Measurements from ENCODE around the gene KHK.

KHK gene

DNA sequence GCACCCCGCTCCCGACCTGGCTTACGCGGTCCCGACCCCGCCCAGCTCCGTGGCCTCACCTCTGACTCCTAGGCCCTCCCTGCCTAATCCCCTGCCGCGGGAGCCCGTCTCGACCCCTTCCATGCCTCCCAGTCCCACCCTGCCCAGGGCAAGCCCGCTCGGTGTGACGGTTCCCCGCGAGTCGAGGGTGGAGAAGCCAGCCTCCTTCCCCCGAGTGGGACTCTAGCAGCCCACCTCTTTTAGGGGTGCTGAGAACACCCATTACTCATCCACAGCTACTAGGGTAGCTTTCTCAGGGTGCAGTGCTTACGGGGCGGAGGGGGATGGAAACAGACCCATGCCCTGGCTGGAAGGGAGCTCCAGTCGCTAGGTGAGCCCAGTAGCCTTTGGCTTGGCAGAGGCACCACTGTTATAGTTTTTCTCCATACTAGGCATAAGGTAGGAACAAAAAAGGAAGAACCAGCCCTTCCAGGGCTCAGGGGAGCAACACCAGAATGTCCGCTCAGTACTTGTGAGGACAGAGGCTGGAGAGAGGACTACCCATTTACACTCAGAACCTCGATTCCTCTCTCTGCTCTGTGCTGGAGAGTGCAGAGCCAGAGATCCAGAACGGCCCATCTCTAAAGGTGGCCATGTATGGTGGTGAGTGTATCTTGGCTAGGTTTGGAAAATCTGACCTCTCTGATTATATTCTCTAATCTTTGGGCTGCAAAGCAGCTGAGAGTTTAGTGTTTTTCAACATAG lies 34.5 kb upstream of the KHK start:
- TF ChIP-seq, protein P1, sequence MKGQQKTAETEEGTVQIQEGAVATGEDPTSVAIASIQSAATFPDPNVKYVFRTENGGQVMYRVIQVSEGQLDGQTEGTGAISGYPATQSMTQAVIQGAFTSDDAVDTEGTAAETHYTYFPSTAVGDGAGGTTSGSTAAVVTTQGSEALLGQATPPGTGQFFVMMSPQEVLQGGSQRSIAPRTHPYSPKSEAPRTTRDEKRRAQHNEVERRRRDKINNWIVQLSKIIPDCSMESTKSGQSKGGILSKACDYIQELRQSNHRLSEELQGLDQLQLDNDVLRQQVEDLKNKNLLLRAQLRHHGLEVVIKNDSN (IDR thresholded peaks at IDR 0.05): no peak
- no peak for TF ChIP-seq YY1 (IDR thresholded peaks at IDR 0.05; ENCODE audit: low read depth)
- TF ChIP-seq EGR1 (IDR thresholded peaks at IDR 0.05): no peak
- TF ChIP-seq CEBPB (IDR thresholded peaks at IDR 0.05): no peak
- no peak for TF ChIP-seq FOXM1 (IDR thresholded peaks at IDR 0.05; ENCODE audit: borderline replicate concordance, low read depth)
- no peak for TF ChIP-seq CREB1 (IDR thresholded peaks at IDR 0.05; ENCODE audit: low read depth)
- no peak for TF ChIP-seq TEAD4 (IDR thresholded peaks at IDR 0.05)
- no peak for TF ChIP-seq TAF1 (IDR thresholded peaks at IDR 0.05; ENCODE audit: low read depth)
- TF ChIP-seq, protein P2, sequence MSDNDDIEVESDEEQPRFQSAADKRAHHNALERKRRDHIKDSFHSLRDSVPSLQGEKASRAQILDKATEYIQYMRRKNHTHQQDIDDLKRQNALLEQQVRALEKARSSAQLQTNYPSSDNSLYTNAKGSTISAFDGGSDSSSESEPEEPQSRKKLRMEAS (IDR thresholded peaks at IDR 0.05): no peak

DNA sequence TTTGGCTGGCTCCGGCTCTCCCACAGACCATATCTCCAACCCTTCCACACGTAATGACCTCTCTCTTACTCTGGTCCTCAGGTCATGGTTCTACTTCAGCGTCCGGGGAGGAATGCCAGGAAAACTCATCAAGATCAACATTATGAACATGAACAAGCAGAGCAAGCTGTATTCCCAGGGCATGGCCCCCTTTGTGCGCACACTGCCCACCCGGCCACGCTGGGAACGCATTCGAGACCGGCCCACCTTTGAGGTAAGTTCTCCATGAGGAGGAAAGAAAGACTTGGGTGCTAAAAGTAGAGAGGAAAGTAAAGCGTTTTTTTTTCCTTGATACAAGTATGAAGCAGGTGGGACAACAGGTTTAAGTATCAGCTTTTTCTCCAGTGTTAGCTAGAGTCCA lies 33.3 kb upstream of the KHK start:
- TF ChIP-seq FOXM1 (IDR thresholded peaks at IDR 0.05; ENCODE audit: borderline replicate concordance, low read depth) (no peak), NFIC (IDR thresholded peaks at IDR 0.05) (no peak), CREB1 (IDR thresholded peaks at IDR 0.05; ENCODE audit: low read depth) (no peak), TEAD4 (IDR thresholded peaks at IDR 0.05) (no peak), TCF12 (IDR thresholded peaks at IDR 0.05; ENCODE audit: low read depth) (no peak), EP300 (IDR thresholded peaks at IDR 0.05; ENCODE audit: borderline replicate concordance) (no peak), ZBTB7A (IDR thresholded peaks at IDR 0.05; ENCODE audit: low read depth) (no peak)
- TF ChIP-seq, protein P2 (IDR thresholded peaks at IDR 0.05): no peak
- TF ChIP-seq, protein P3, sequence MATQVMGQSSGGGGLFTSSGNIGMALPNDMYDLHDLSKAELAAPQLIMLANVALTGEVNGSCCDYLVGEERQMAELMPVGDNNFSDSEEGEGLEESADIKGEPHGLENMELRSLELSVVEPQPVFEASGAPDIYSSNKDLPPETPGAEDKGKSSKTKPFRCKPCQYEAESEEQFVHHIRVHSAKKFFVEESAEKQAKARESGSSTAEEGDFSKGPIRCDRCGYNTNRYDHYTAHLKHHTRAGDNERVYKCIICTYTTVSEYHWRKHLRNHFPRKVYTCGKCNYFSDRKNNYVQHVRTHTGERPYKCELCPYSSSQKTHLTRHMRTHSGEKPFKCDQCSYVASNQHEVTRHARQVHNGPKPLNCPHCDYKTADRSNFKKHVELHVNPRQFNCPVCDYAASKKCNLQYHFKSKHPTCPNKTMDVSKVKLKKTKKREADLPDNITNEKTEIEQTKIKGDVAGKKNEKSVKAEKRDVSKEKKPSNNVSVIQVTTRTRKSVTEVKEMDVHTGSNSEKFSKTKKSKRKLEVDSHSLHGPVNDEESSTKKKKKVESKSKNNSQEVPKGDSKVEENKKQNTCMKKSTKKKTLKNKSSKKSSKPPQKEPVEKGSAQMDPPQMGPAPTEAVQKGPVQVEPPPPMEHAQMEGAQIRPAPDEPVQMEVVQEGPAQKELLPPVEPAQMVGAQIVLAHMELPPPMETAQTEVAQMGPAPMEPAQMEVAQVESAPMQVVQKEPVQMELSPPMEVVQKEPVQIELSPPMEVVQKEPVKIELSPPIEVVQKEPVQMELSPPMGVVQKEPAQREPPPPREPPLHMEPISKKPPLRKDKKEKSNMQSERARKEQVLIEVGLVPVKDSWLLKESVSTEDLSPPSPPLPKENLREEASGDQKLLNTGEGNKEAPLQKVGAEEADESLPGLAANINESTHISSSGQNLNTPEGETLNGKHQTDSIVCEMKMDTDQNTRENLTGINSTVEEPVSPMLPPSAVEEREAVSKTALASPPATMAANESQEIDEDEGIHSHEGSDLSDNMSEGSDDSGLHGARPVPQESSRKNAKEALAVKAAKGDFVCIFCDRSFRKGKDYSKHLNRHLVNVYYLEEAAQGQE (IDR thresholded peaks at IDR 0.05; ENCODE audit: low read depth): no peak

DNA sequence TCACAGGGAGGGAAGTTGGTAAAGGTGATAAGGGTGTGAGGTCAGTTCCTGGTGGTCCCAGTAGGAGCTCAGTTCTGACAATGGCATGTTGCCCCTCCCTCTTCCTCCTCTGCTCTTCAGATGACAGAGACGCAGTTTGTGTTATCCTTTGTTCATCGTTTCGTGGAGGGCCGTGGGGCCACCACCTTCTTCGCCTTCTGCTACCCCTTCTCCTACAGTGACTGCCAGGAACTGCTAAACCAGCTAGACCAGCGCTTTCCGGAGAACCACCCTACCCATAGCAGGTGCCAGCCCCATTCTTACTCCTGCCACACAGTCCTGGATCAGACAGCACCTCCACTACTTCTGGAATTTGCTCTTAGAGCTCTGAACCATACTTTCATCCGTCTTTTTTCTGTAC lies 32.8 kb upstream of the KHK start:
- TF ChIP-seq FOXM1 (IDR thresholded peaks at IDR 0.05; ENCODE audit: borderline replicate concordance, low read depth) (no peak), RAD21 (IDR thresholded peaks at IDR 0.05; ENCODE audit: low read depth) (no peak), TAF1 (IDR thresholded peaks at IDR 0.05; ENCODE audit: low read depth) (no peak), ZBTB7A (IDR thresholded peaks at IDR 0.05; ENCODE audit: low read depth) (no peak), CEBPB (IDR thresholded peaks at IDR 0.05) (no peak), NFIC (IDR thresholded peaks at IDR 0.05) (no peak), CREB1 (IDR thresholded peaks at IDR 0.05; ENCODE audit: low read depth) (no peak), TEAD4 (IDR thresholded peaks at IDR 0.05) (no peak)
- TF ChIP-seq, protein P1 (IDR thresholded peaks at IDR 0.05): no peak

DNA sequence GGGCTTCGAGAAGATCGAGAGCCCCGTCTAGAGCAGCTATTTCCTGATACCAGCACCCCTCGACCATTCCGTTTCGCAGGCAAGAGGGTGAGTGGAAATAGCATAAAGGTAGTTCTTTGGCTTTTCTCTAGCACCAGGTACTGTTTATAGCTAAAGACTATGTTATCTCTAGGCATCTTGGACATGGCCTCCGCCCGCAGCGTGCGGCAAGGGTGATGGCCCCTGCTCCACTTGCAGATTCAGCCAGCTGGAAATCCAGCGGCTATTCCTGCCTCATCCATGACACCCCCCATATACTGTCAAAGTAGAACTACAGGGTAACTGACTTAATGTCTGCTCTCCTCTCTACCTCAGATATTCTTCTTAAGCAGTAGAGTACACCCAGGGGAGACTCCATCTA lies 31.9 kb upstream of the KHK start:
- TF ChIP-seq, protein P3 (IDR thresholded peaks at IDR 0.05; ENCODE audit: low read depth): no peak
- TF ChIP-seq, protein P1 (IDR thresholded peaks at IDR 0.05): no peak
- TF ChIP-seq EGR1 (IDR thresholded peaks at IDR 0.05) (no peak), TEAD4 (IDR thresholded peaks at IDR 0.05) (no peak), CEBPB (IDR thresholded peaks at IDR 0.05) (no peak), TCF12 (IDR thresholded peaks at IDR 0.05; ENCODE audit: low read depth) (no peak), YY1 (IDR thresholded peaks at IDR 0.05; ENCODE audit: low read depth) (no peak), CREB1 (IDR thresholded peaks at IDR 0.05; ENCODE audit: low read depth) (no peak)
- TF ChIP-seq, protein P2 (IDR thresholded peaks at IDR 0.05): no peak

DNA sequence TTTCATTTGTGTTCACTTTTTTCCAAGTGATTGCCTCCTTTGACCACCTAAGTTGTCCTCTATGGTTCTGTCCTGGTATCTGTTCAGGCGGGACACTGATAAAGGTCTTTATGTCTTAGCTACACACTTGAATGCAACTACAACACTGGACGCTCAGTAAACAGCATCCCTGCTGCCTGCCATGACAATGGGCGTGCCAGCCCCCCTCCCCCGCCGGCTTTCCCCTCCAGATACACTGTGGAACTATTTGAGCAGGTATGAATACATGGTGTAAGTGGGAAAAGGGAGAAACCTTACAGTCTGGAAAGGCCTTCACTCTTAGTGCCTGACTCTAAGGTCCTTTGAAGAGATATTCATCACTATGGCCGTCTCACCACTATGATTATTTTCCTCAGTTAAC lies 29.4 kb upstream of the KHK start:
- TF ChIP-seq, protein P1 (IDR thresholded peaks at IDR 0.05): no peak
- TF ChIP-seq FOXM1 (IDR thresholded peaks at IDR 0.05; ENCODE audit: borderline replicate concordance, low read depth): no peak
- no peak for TF ChIP-seq TEAD4 (IDR thresholded peaks at IDR 0.05)
- TF ChIP-seq TAF1 (IDR thresholded peaks at IDR 0.05; ENCODE audit: low read depth): no peak
- no peak for TF ChIP-seq ZBTB7A (IDR thresholded peaks at IDR 0.05; ENCODE audit: low read depth)
- TF ChIP-seq CREB1 (IDR thresholded peaks at IDR 0.05; ENCODE audit: low read depth): no peak
- TF ChIP-seq TCF12 (IDR thresholded peaks at IDR 0.05; ENCODE audit: low read depth): no peak
- TF ChIP-seq RAD21 (IDR thresholded peaks at IDR 0.05; ENCODE audit: low read depth): no peak
- no peak for TF ChIP-seq NFIC (IDR thresholded peaks at IDR 0.05)
- TF ChIP-seq, protein P3 (IDR thresholded peaks at IDR 0.05; ENCODE audit: low read depth): no peak
- TF ChIP-seq CEBPB (IDR thresholded peaks at IDR 0.05): no peak
- no peak for TF ChIP-seq EGR1 (IDR thresholded peaks at IDR 0.05)
- TF ChIP-seq, protein P2 (IDR thresholded peaks at IDR 0.05): no peak
- no peak for TF ChIP-seq YY1 (IDR thresholded peaks at IDR 0.05; ENCODE audit: low read depth)
- no peak for TF ChIP-seq EP300 (IDR thresholded peaks at IDR 0.05; ENCODE audit: borderline replicate concordance)
